Brain microvascular endothelial cell (primary cell): Measurements from ENCODE around the gene MARF1.

Experiments used
- DNase-seq: peaks from one replicate; pipeline ENCODE4 v3.0.0-alpha.2; 2020
- H3K27ac ChIP-seq: fragments of 250-450 bp; sonication (Bioruptor Pico); 2 replicates; pipeline ENCODE4 v1.5.1; 2020; ENCODE audit warnings: mild to moderate bottlenecking, moderate library complexity
- H3K27me3 ChIP-seq: fragments of 250-450 bp; sonication (Bioruptor Pico); replicated peaks from 2 replicates; pipeline ENCODE4 v1.5.1; 2020; ENCODE audit warnings: mild to moderate bottlenecking
- H3K36me3 ChIP-seq: fragments of 250-450 bp; sonication (Bioruptor Pico); replicated peaks from 2 replicates; pipeline ENCODE4 v1.5.1; 2020; ENCODE audit warnings: mild to moderate bottlenecking
- H3K4me3 ChIP-seq: 2 replicates; pipeline ENCODE4 v1.5.1; 2011; ENCODE audit warnings: low read depth, mild to moderate bottlenecking, control low read depth, low read length, moderate library complexity
- in situ Hi-C: cut with HindIII; loops from 2 replicates; pipeline ENCODE4 v1.10.0; 2017; ENCODE audit warnings: low sequenced_read_pairs, low pct_ligation_motif_present
- TF ChIP-seq, protein P1 (sequence below): IDR thresholded peaks from 2 replicates; pipeline ENCODE4 v1.5.1; 2011; ENCODE audit warnings: low read depth, mild to moderate bottlenecking, moderate library complexity, low read length, control low read depth, inconsistent platforms; ENCODE audit errors: missing control alignments

The MARF1 gene

GRCh38 chr16:15602285-15603044 is 40.5 kb downstream of the MARF1 start:
- no peak overlapping the region for H3K4me3 ChIP-seq
- in situ Hi-C loops = no loop called here
- peaks cover 51% of the 10 kb centered on the region for H3K36me3 ChIP-seq
- no peak for DNase-seq
- no peaks in the 10 kb centered on the region for H3K27me3 ChIP-seq
- TF ChIP-seq, protein P1, sequence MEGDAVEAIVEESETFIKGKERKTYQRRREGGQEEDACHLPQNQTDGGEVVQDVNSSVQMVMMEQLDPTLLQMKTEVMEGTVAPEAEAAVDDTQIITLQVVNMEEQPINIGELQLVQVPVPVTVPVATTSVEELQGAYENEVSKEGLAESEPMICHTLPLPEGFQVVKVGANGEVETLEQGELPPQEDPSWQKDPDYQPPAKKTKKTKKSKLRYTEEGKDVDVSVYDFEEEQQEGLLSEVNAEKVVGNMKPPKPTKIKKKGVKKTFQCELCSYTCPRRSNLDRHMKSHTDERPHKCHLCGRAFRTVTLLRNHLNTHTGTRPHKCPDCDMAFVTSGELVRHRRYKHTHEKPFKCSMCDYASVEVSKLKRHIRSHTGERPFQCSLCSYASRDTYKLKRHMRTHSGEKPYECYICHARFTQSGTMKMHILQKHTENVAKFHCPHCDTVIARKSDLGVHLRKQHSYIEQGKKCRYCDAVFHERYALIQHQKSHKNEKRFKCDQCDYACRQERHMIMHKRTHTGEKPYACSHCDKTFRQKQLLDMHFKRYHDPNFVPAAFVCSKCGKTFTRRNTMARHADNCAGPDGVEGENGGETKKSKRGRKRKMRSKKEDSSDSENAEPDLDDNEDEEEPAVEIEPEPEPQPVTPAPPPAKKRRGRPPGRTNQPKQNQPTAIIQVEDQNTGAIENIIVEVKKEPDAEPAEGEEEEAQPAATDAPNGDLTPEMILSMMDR = no peak
- no peak overlapping the region for H3K27ac ChIP-seq

DNA sequence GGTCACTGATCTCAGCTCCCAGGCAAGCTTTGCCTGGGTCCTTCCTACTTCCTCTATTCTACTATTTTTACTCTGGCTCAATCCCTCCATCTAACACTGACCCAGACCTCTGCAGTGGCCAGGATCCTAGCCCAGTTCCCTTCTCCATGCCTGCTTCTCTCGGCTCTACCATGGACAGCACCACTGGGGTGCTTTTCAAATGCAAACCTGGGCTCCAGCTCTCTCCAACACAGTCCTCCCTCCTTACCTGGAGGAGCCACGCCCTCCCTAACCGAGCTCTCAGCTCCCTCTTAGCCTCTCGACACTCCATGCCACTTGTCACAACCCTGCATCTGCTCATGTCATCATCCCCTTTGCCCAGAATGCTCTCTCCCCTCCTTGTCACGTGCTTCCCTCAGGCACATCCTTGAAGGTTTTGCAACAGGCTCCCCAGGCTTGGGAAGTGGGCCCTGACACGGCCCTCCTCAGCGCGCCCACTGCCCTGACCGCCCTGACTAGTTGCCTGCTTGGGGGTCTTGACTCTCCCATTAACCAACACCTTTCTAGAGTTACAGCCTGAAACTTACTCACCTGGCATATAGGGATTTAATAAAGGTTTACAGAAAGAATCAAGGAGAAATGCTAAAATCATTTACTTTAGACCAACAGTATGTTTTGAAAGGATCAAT is 41.6 kb downstream of the MARF1 start:
- DNase-seq = no peak
- Histone ChIP-seq H3K27me3 (no peaks in the 10 kb centered on the region), H3K36me3 (peaks cover 44% of the 10 kb centered on the region), H3K27ac (no peak overlapping the region), H3K4me3 (no peak overlapping the region)
- in situ Hi-C loops = no loop called here
- TF ChIP-seq, protein P1 = no peak

GRCh38 chr16:15599303-15600070 is 43.5 kb downstream of the MARF1 start:
- in situ Hi-C loops = no loop called here
- H3K4me3 ChIP-seq = no peak overlapping the region
- H3K36me3 ChIP-seq = peaks cover 44% of the 10 kb centered on the region
- TF ChIP-seq, protein P1 = no peak
- H3K27ac ChIP-seq = no peak overlapping the region
- no peaks in the 10 kb centered on the region for H3K27me3 ChIP-seq
- DNase-seq = no peak

- H3K27me3 ChIP-seq = no peaks in the 10 kb centered on the region
- TF ChIP-seq, protein P1 = no peak
- DNase-seq = no peak
- in situ Hi-C loops = no loop called here
- no peak overlapping the region for H3K4me3 ChIP-seq
- H3K27ac ChIP-seq = no peak overlapping the region
- H3K36me3 ChIP-seq = peaks cover 39% of the 10 kb centered on the region
These were observed 44.2 kb downstream of the MARF1 start for GRCh38 chr16:15598648-15599190.

- TF ChIP-seq, protein P1 = no peak
- H3K27ac ChIP-seq = no peak overlapping the region
- H3K36me3 ChIP-seq = peaks cover 37% of the 10 kb centered on the region
- H3K27me3 ChIP-seq = no peaks in the 10 kb centered on the region
- no peak for DNase-seq
- H3K4me3 ChIP-seq = no peak overlapping the region
- in situ Hi-C loops = no loop called here
These were observed 44.9 kb downstream of the MARF1 start for GRCh38 chr16:15597822-15598647.
